Mesendoderm (in vitro differentiated cells): ENCODE results near the gene MLH3.

ENCODE experiments used
- DNase-seq: peaks from one replicate; pipeline ENCODE4 v3.0.0; 2013
- H2AK5ac ChIP-seq: 2 replicates; pipeline ENCODE4 v1.6.1; 2013; ENCODE audit warnings: low read length, inconsistent platforms
- H2BK120ac ChIP-seq: 2 replicates; pipeline ENCODE4 v1.6.1; 2013; ENCODE audit warnings: low read depth, mild to moderate bottlenecking, low read length, moderate library complexity, mixed read lengths
- H2BK15ac ChIP-seq: replicated peaks from 2 replicates; pipeline ENCODE4 v1.6.1; 2013; ENCODE audit warnings: low read depth, mild to moderate bottlenecking, moderate library complexity
- H2BK5ac ChIP-seq: 2 replicates; pipeline ENCODE4 v1.6.1; 2013; ENCODE audit warnings: low read length, inconsistent platforms
- H3K18ac ChIP-seq: 2 replicates; pipeline ENCODE4 v1.6.1; 2013; ENCODE audit warnings: mild to moderate bottlenecking, low read length, mixed read lengths
- H3K23ac ChIP-seq: one replicate; pipeline ENCODE4 v1.6.1; 2013; ENCODE audit warnings: low read length
- H3K27ac ChIP-seq: 2 replicates; pipeline ENCODE4 v1.5.1; 2013; ENCODE audit warnings: low read depth, mild to moderate bottlenecking, inconsistent platforms, low read length, moderate library complexity
- H3K27me3 ChIP-seq: 2 replicates; pipeline ENCODE4 v1.6.1; 2013; ENCODE audit warnings: low read length, control low read depth, mild to moderate bottlenecking, inconsistent platforms; ENCODE audit not compliant: insufficient read depth, poor library complexity
- H3K36me3 ChIP-seq: 2 replicates; pipeline ENCODE4 v1.6.1; 2013; ENCODE audit warnings: low read length, inconsistent platforms; ENCODE audit not compliant: control insufficient read depth, insufficient read depth
- H3K4ac ChIP-seq: one replicate; pipeline ENCODE4 v1.6.1; 2013; ENCODE audit warnings: low read depth, mild to moderate bottlenecking, low read length, moderate library complexity
- H3K4me1 ChIP-seq: 2 replicates; pipeline ENCODE4 v1.6.1; 2013; ENCODE audit warnings: low read depth, low read length, inconsistent platforms; ENCODE audit not compliant: control insufficient read depth
- H3K4me2 ChIP-seq: 2 replicates; pipeline ENCODE4 v1.6.1; 2013; ENCODE audit warnings: low read length
- H3K4me3 ChIP-seq: 2 replicates; pipeline ENCODE4 v1.5.1; 2013; ENCODE audit warnings: mild to moderate bottlenecking, low read length
- H3K56ac ChIP-seq: one replicate; pipeline ENCODE4 v1.6.1; 2013; ENCODE audit warnings: low read length
- H3K79me1 ChIP-seq: 2 replicates; pipeline ENCODE4 v1.6.1; 2013; ENCODE audit warnings: low read length, inconsistent platforms
- H3K79me2 ChIP-seq: 2 replicates; pipeline ENCODE4 v1.6.1; 2013; ENCODE audit warnings: mild to moderate bottlenecking, low read length; ENCODE audit not compliant: control insufficient read depth, insufficient read depth
- H3K9ac ChIP-seq: 2 replicates; pipeline ENCODE4 v1.6.1; 2013; ENCODE audit warnings: low read length, inconsistent platforms
- H4K5ac ChIP-seq: one replicate; pipeline ENCODE4 v1.6.1; 2013; ENCODE audit warnings: low read length
- H4K8ac ChIP-seq: one replicate; pipeline ENCODE4 v1.6.1; 2013; ENCODE audit warnings: low read depth, mild to moderate bottlenecking, control low read depth, low read length, moderate library complexity
- WGBS: extraction: QIAGEN DNeasy Blood & Tissue Kit; methylation state at CpG from one replicate; pipeline ENCODE4 v1.1.7; 2013; ENCODE audit warnings: low lambda C conversion rate, missing lambda C conversion rate; ENCODE audit not compliant: insufficient coverage; ENCODE audit errors: extremely low coverage; 5-methylcytosine and 5-hydroxymethylcytosine counted together

The MLH3 gene

DNA sequence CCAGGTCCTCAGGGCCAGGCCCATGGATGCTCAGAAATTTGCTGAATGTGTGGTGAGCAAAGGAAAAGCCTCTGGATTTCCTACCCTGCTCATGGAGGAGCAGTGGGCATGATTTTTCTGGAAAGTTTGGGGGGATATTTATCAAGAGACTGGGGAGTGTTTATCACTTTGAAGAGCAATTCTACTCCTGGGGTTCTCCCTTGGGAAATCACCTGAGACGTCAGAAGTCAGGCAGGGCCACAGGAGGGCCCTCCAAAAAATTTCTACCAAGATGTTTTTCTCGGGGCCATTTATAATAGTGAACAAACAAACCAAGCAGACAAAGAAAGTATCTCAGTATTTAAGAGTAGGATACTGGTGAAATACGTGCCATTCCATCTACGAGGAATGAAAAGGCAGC, 68.6 kb downstream of the MLH3 start:
- Histone ChIP-seq H3K4me2 (no peak overlapping the region), H3K23ac (no peak overlapping the region), H2BK15ac (no peak overlapping the region), H4K5ac (no peak overlapping the region), H3K56ac (no peak overlapping the region), H4K8ac (no peak overlapping the region), H2BK120ac (no peak overlapping the region), H3K36me3 (no peaks in the 10 kb centered on the region), H3K9ac (no peak overlapping the region), H3K27me3 (no peaks in the 10 kb centered on the region), H3K4me3 (no peak overlapping the region), H3K79me2 (no peaks in the 10 kb centered on the region), H3K4me1 (peaks cover 26% of the 10 kb centered on the region), H2BK5ac (no peak overlapping the region), H3K4ac (peak overlapping the region; percentile 5), H2AK5ac (no peak overlapping the region), H3K27ac (no peak overlapping the region), H3K79me1 (no peaks in the 10 kb centered on the region), H3K18ac (no peak overlapping the region)
- no peak for DNase-seq
- no CpG with 5 or more reads among the region's 4 CpGs for WGBS

DNA sequence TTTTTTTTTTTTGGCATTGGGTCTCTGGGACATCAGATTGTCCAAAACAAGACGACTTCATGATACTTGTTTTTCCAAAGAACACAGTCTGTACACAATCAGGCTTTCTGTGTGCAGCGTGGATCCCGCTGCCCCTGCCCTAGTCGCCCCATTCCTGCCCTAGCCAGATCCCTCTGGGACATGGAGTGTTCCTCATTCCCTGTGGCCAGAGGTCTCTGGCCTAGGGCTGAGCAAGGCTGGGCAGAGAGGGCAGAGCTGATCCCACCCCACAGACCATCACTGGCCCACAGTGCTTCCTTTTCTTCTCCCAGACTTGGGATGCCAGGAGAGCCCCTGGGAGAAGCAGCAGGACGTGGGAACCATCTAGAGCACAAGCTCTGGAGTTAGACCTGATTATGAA, 69.4 kb downstream of the MLH3 start:
- peak overlapping the region; percentile 84 for H3K56ac ChIP-seq
- H3K4me2 ChIP-seq: no peak overlapping the region
- no CpG with 5 or more reads among the region's 5 CpGs for WGBS
- no peak overlapping the region for H4K5ac ChIP-seq
- H3K23ac ChIP-seq: no peak overlapping the region
- H4K8ac ChIP-seq: no peak overlapping the region
- H3K4me3 ChIP-seq: no peak overlapping the region
- no peak overlapping the region for H3K27ac ChIP-seq
- H3K9ac ChIP-seq: no peak overlapping the region
- no peak for DNase-seq
- no peak overlapping the region for H2BK5ac ChIP-seq
- no peak overlapping the region for H3K18ac ChIP-seq
- H2AK5ac ChIP-seq: no peak overlapping the region
- H3K4me1 ChIP-seq: peaks cover 26% of the 10 kb centered on the region
- no peak overlapping the region for H2BK15ac ChIP-seq
- peak overlapping the region; percentile 44 for H3K4ac ChIP-seq
- H3K36me3 ChIP-seq: no peaks in the 10 kb centered on the region
- H2BK120ac ChIP-seq: peak overlapping the region; percentile 1
- no peaks in the 10 kb centered on the region for H3K27me3 ChIP-seq
- H3K79me1 ChIP-seq: no peaks in the 10 kb centered on the region
- H3K79me2 ChIP-seq: no peaks in the 10 kb centered on the region

- H3K27me3 ChIP-seq: no peaks in the 10 kb centered on the region
- H2AK5ac ChIP-seq: peak overlapping the region; percentile 35
- no peaks in the 10 kb centered on the region for H3K79me2 ChIP-seq
- no peak overlapping the region for H2BK15ac ChIP-seq
- no peaks in the 10 kb centered on the region for H3K36me3 ChIP-seq
- H4K8ac ChIP-seq: no peak overlapping the region
- H3K56ac ChIP-seq: peak overlapping the region; percentile 84
- peak overlapping the region; percentile 85 for H2BK5ac ChIP-seq
- peaks cover 26% of the 10 kb centered on the region for H3K4me1 ChIP-seq
- no peaks in the 10 kb centered on the region for H3K79me1 ChIP-seq
- H3K23ac ChIP-seq: no peak overlapping the region
- H3K4me3 ChIP-seq: no peak overlapping the region
- H3K27ac ChIP-seq: peak overlapping the region; percentile 27
- H3K4ac ChIP-seq: peak overlapping the region; percentile 1
- no CpG with 5 or more reads among the region's 9 CpGs for WGBS
- H3K9ac ChIP-seq: peak overlapping the region; percentile 26
- H2BK120ac ChIP-seq: no peak overlapping the region
- no peak overlapping the region for H3K4me2 ChIP-seq
- no peak for DNase-seq
- peak overlapping the region; percentile 59 for H4K5ac ChIP-seq
- H3K18ac ChIP-seq: peak overlapping the region; percentile 7
These were observed 69.8 kb downstream of the MLH3 start for GRCh38 chr14:74981462-74981782.

GRCh38 chr14:74980731-74981461, 70.4 kb downstream of the MLH3 start:
- Histone ChIP-seq H2AK5ac (peak overlapping the region; percentile 35), H3K4me1 (peaks cover 26% of the 10 kb centered on the region), H3K36me3 (no peaks in the 10 kb centered on the region), H2BK15ac (no peak overlapping the region), H3K79me2 (no peaks in the 10 kb centered on the region), H3K27me3 (no peaks in the 10 kb centered on the region), H3K27ac (peak overlapping the region; percentile 27), H2BK120ac (no peak overlapping the region), H4K5ac (peak overlapping the region; percentile 59), H3K79me1 (no peaks in the 10 kb centered on the region), H3K9ac (peak overlapping the region; percentile 26), H3K4me3 (no peak overlapping the region), H2BK5ac (peak overlapping the region; percentile 85), H3K23ac (peak overlapping the region; percentile 91), H3K18ac (peak overlapping the region; percentile 7), H3K4ac (peak overlapping the region; percentile 1), H3K4me2 (no peak overlapping the region), H4K8ac (no peak overlapping the region), H3K56ac (peak overlapping the region; percentile 84)
- DNase-seq: peak; percentile 90
- WGBS: no CpG with 5 or more reads among the region's 35 CpGs

- Histone ChIP-seq H2BK120ac (no peak overlapping the region), H3K4me3 (no peak overlapping the region), H3K4ac (peak overlapping the region; percentile 6), H3K23ac (peak overlapping the region; percentile 48), H3K79me1 (no peaks in the 10 kb centered on the region), H4K8ac (no peak overlapping the region), H4K5ac (no peak overlapping the region), H3K27ac (peak overlapping the region; percentile 22), H3K36me3 (no peaks in the 10 kb centered on the region), H3K18ac (no peak overlapping the region), H3K4me1 (peaks cover 26% of the 10 kb centered on the region), H3K56ac (peak overlapping the region; percentile 80), H2AK5ac (peak overlapping the region; percentile 28), H2BK5ac (peak overlapping the region; percentile 3), H3K27me3 (no peaks in the 10 kb centered on the region), H2BK15ac (no peak overlapping the region), H3K4me2 (no peak overlapping the region), H3K79me2 (no peaks in the 10 kb centered on the region), H3K9ac (peak overlapping the region; percentile 16)
- DNase-seq: no peak
- no CpG with 5 or more reads among the region's 4 CpGs for WGBS
These were observed 70.9 kb downstream of the MLH3 start for GRCh38 chr14:74980398-74980730.
